Measurements from ENCODE around the gene CACNA1F.

DNA sequence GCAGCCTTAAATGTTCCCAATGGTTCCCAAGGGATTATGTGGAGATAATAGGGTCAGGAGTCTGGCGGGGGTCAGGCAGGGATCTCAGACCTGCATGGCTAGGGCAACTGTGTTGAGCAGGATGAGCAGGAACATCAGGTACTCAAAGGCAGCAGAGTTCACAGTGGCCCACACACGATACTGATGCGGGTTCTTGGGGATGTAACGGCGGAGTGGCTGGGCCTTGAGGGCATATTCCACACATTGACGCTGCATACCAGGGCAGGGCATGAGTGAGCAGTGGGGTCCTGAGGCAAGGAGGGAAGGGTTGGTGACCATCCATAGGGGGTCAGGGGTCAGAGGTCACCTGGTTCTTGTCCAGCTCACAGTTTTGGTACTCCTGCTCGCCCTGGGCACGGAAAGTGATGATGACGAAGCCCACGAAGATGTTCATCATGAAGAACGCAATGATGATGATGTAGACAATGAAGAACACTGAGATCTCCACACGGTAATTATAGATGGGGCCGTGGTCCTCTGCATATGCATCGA, 18.1 kb downstream of the CACNA1F start:
- TF ChIP-seq EZH2phosphoT487 (IDR thresholded peaks at IDR 0.05; ENCODE audit: borderline replicate concordance, low read depth, low read length): no peak
- TF ChIP-seq, protein P1, sequence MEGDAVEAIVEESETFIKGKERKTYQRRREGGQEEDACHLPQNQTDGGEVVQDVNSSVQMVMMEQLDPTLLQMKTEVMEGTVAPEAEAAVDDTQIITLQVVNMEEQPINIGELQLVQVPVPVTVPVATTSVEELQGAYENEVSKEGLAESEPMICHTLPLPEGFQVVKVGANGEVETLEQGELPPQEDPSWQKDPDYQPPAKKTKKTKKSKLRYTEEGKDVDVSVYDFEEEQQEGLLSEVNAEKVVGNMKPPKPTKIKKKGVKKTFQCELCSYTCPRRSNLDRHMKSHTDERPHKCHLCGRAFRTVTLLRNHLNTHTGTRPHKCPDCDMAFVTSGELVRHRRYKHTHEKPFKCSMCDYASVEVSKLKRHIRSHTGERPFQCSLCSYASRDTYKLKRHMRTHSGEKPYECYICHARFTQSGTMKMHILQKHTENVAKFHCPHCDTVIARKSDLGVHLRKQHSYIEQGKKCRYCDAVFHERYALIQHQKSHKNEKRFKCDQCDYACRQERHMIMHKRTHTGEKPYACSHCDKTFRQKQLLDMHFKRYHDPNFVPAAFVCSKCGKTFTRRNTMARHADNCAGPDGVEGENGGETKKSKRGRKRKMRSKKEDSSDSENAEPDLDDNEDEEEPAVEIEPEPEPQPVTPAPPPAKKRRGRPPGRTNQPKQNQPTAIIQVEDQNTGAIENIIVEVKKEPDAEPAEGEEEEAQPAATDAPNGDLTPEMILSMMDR (conservative IDR thresholded peaks at IDR 0.05; ENCODE audit: low read length): no peak

Data from OCI-LY7 (cell line).